ENCODE data around the gene NSD2. TPM values are rescaled to one million over a fixed set of nuclear protein-coding genes. Genes with fewer than 3 reads are reported as not detected.

The NSD2 gene
- total RNA-seq, 2 donors from 2014 or later, result 153 to 208 TPM

GRCh38 chr4:1922821-1923220 is 51.6 kb downstream of the NSD2 start:
- H3K36me3 ChIP-seq (ENCODE audit: control insufficient read depth, insufficient read depth, low read length), result peaks cover 60% of the 10 kb centered on the region
- Mint-ChIP-seq H3K4me3 (no peak overlapping the region), H3K27ac (no peak overlapping the region), H3K36me3 (ENCODE audit: low read depth) (peaks cover 56% of the 10 kb centered on the region), H3K27me3 (ENCODE audit: insufficient read depth) (no peaks in the 10 kb centered on the region), H3K9me3 (no peaks in the 10 kb centered on the region), H3K4me1 (no peaks in the 10 kb centered on the region)
- 98% methylated on average over 6 to 7 of the region's 7 CpGs for WGBS, 2 experiments (ENCODE audit: insufficient coverage in 1 of 2, insufficient read length in 1 of 2)
- H3K9ac ChIP-seq (ENCODE audit: extremely low read depth, low read length, poor library complexity, severe bottlenecking), result no peak overlapping the region
- no peaks in the 10 kb centered on the region for H3K27me3 ChIP-seq (ENCODE audit: control insufficient read depth, insufficient read depth, low read length, poor library complexity, severe bottlenecking)
- no peaks in the 10 kb centered on the region for H3K9me3 ChIP-seq (ENCODE audit: control insufficient read depth, low read length)
- no peak for TF ChIP-seq CTCF (conservative IDR thresholded peaks at IDR 0.05)
- no peak overlapping the region for H3K27ac ChIP-seq (ENCODE audit: low read depth, low read length)
- H3K4me3 ChIP-seq (ENCODE audit: low read length), result no peak overlapping the region
- H3K4me1 ChIP-seq (ENCODE audit: control insufficient read depth, insufficient read depth, low read length), result no peaks in the 10 kb centered on the region
- no peak for DNase-seq

- DNase-seq, result no peak
- 80 to 95% methylated on average over 2 of the region's 3 CpGs for WGBS, 2 experiments (ENCODE audit: insufficient coverage in 1 of 2, insufficient read length in 1 of 2)
- Mint-ChIP-seq H3K27me3 (ENCODE audit: insufficient read depth) (no peaks in the 10 kb centered on the region), H3K27ac (no peak overlapping the region), H3K4me1 (no peaks in the 10 kb centered on the region), H3K36me3 (ENCODE audit: low read depth) (peaks cover 46% of the 10 kb centered on the region), H3K4me3 (no peak overlapping the region), H3K9me3 (no peaks in the 10 kb centered on the region)
- H3K4me3 ChIP-seq (ENCODE audit: low read length), result no peak overlapping the region
- no peaks in the 10 kb centered on the region for H3K27me3 ChIP-seq (ENCODE audit: control insufficient read depth, insufficient read depth, low read length, poor library complexity, severe bottlenecking)
- no peak for TF ChIP-seq CTCF (conservative IDR thresholded peaks at IDR 0.05)
- no peaks in the 10 kb centered on the region for H3K4me1 ChIP-seq (ENCODE audit: control insufficient read depth, insufficient read depth, low read length)
- no peak overlapping the region for H3K9ac ChIP-seq (ENCODE audit: extremely low read depth, low read length, poor library complexity, severe bottlenecking)
- peaks cover 70% of the 10 kb centered on the region for H3K36me3 ChIP-seq (ENCODE audit: control insufficient read depth, insufficient read depth, low read length)
- H3K27ac ChIP-seq (ENCODE audit: low read depth, low read length), result no peak overlapping the region
- no peaks in the 10 kb centered on the region for H3K9me3 ChIP-seq (ENCODE audit: control insufficient read depth, low read length)
Measured at GRCh38 chr4:1927675-1928074, 56.5 kb downstream of the NSD2 start.

- DNase-seq, result no peak
- Mint-ChIP-seq H3K27ac (peak overlapping the region; percentile 82), H3K4me3 (no peak overlapping the region)
Measured at GRCh38 chr4:1928356-1929239, 57.4 kb downstream of the NSD2 start.

More at GRCh38 chr4:1928356-1929239, 57.4 kb downstream of the NSD2 start:
- Mint-ChIP-seq H3K4me1 (no peaks in the 10 kb centered on the region), H3K27me3 (ENCODE audit: insufficient read depth) (no peaks in the 10 kb centered on the region), H3K9me3 (no peaks in the 10 kb centered on the region), H3K36me3 (ENCODE audit: low read depth) (peaks cover 43% of the 10 kb centered on the region)
- Histone ChIP-seq H3K4me3 (ENCODE audit: low read length) (no peak overlapping the region), H3K36me3 (ENCODE audit: control insufficient read depth, insufficient read depth, low read length) (peaks cover 67% of the 10 kb centered on the region), H3K27ac (ENCODE audit: low read depth, low read length) (no peak overlapping the region), H3K9ac (ENCODE audit: extremely low read depth, low read length, poor library complexity, severe bottlenecking) (no peak overlapping the region), H3K27me3 (ENCODE audit: control insufficient read depth, insufficient read depth, low read length, poor library complexity, severe bottlenecking) (no peaks in the 10 kb centered on the region), H3K4me1 (ENCODE audit: control insufficient read depth, insufficient read depth, low read length) (no peaks in the 10 kb centered on the region), H3K9me3 (ENCODE audit: control insufficient read depth, low read length) (no peaks in the 10 kb centered on the region)
- WGBS, 2 experiments (ENCODE audit: insufficient coverage in 1 of 2, insufficient read length in 1 of 2), result 95 to 98% methylated on average over 11 to 13 of the region's 13 CpGs
- TF ChIP-seq CTCF (conservative IDR thresholded peaks at IDR 0.05), result no peak
